HG03108 (cell line): ENCODE results near the gene RBMS3.

Experiments
- ATAC-seq: cut with Tn5 transposase; IDR thresholded peaks from one replicate; pipeline ENCODE4 v1.9.1; 2021; ENCODE audit warnings: moderate library complexity; ENCODE audit not compliant: unreplicated experiment

RBMS3 gene

GRCh38 chr3:29850641-29851040 is 569.8 kb downstream of the RBMS3 start:
- no peak for ATAC-seq

DNA sequence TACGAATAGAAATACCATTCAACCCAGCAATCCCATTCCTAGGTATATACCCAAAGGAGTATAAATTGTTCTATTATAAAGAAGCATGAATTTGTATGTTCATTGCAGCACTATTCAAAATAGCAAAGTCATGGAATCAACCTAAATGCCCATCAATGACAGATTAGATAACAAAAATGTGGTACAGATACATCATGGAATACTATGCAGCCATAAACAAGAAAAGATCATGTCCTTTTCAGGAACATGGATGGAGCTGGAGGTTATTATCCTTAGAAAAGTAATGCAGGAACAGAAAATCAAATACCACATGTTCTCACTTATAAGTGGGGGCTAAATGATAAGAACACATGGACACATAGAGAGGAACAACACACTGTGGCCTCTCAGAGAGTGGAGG is 571.9 kb downstream of the RBMS3 start:
- no peak for ATAC-seq

DNA sequence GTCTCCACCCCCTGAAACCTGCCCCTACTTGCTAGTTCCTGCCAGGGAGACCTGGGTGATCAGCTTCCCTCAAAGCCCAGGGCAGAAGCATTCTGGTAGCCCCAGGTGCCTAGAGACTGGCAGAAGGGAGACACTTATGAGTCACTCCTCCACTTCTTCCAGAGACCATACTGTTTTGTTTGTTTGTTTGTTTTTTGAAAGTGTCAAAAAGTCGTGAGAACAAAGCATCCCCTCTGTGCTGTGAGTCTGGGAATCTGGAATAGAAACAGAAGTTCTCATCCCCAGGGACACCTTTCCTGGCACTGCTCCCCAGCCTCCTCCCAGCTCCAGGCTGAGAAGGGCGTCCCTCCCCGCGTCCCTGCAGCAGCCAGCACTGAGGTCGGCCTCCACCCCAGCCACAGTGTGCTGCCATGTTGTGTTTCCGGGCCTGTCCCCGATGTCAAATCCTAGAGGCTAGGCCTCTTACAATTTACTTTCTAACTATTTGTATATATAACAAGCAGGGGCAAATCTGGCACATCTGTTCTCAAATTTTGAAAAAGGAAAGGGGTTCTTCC is 573.0 kb downstream of the RBMS3 start:
- no peak for ATAC-seq

GRCh38 chr3:29854821-29855220 is 574.0 kb downstream of the RBMS3 start:
- ATAC-seq, result no peak

DNA sequence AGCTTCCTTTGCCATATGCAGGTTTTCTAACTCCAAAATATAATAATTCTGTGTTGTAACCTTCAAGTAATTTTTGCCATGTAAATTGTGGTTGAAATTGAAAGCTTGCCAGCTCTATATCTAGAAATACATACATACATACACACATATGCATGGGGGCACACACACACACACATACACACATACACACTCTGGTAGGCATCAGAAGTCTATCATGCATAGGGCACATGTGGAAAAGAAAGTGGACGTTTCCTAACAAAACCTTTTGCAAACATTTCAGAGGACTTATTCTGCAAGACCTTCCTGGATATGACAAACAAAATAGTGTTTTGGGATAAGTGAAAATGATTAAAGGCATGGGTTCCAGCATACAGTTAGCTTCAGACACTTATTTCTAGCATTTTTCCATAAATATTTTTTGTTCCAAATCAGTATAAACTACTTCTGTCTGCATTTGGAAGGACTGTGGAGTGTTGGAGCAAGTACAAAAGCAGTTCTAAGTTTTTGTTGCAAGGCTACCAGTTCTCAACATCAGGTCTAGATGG is 578.9 kb downstream of the RBMS3 start:
- no peak for ATAC-seq

DNA sequence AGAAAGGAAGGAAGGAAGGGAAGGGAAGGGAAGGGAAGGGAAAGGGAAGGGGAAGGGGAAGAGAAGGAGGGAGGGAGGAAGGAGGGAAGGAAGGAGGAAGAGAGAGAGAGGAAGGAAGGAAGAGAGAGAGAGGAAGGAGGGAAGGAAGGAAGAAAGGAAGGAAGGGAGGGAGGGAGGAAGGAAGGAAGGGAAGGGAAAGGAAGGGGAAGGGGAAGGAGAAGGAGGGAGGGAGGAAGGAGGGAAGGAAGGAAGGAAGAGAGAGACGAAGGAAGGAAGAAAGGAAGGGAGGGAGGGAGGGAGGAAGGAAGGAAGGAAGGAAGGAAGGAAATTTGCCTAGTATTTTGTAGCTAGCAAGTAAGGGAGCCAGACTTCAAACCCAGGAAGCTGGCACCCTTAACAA is 583.9 kb downstream of the RBMS3 start:
- ATAC-seq, result no peak

GRCh38 chr3:29868543-29869101 is 587.8 kb downstream of the RBMS3 start:
- ATAC-seq, result no peak

GRCh38 chr3:29870136-29870535 is 589.3 kb downstream of the RBMS3 start:
- ATAC-seq, result no peak

- ATAC-seq, result no peak
These were observed 590.2 kb downstream of the RBMS3 start for GRCh38 chr3:29871087-29871486.

DNA sequence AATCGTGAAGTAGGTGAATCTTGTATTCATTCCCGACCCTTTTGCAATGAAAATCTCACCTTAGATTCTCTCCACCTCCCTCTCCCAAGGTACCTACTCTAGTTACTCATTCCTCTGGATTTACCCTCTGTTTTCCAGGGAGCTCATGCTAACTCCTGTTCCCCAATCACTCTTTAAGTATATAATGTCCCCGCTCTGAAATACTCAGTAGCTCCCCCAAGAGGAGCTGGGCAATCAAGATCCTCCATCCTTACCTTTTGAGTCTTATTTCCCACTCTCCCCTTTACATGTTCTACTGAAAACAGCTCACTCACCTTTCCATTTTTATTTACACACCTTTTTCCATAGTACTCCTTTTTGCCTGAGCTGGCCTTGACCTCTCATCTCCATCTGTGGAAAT is 599.9 kb downstream of the RBMS3 start:
- no peak for ATAC-seq

GRCh38 chr3:29887451-29887850 is 606.6 kb downstream of the RBMS3 start:
- ATAC-seq, result no peak

DNA sequence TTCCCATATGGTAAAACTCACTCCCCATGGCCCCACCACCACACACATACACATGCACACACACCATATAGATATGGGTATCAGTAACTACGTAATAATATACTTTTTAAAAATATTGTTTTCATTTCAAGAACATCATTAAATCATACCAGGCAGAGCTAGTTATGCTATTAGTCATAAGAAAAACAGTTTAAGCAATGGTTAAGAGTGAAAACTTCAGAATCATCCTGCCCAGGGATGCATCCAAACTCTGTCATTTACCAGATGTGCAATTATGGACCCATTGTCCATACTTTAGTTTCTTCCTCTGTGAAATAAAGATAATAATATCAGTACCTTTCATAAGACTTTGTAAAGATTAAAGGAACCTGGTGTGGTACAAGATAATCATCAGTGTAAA is 608.3 kb downstream of the RBMS3 start:
- ATAC-seq, result no peak

GRCh38 chr3:29890801-29891200 is 609.9 kb downstream of the RBMS3 start:
- ATAC-seq, result no peak

- ATAC-seq, result no peak
These were observed 612.2 kb downstream of the RBMS3 start for GRCh38 chr3:29892976-29893554.

DNA sequence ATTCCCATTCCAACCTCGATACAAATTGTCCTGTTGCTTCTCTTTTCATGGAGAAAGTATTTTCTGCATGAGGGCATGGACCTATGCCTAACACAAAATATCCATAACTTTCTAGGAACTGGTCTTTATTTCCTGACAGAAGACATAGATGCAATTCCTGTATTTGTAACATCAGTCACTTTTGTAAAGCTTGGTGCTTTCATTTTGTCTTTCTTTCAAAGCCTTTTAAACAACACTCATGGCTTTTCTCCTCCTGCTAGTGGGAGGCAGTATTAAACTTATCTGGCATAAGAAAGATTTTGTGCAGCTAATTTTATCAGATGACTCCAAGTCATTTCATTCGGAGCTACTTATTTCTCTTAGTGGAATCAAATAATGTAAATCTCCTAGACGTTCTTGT is 616.0 kb downstream of the RBMS3 start:
- ATAC-seq, result no peak

GRCh38 chr3:29898171-29898965 is 617.5 kb downstream of the RBMS3 start:
- no peak for ATAC-seq

DNA sequence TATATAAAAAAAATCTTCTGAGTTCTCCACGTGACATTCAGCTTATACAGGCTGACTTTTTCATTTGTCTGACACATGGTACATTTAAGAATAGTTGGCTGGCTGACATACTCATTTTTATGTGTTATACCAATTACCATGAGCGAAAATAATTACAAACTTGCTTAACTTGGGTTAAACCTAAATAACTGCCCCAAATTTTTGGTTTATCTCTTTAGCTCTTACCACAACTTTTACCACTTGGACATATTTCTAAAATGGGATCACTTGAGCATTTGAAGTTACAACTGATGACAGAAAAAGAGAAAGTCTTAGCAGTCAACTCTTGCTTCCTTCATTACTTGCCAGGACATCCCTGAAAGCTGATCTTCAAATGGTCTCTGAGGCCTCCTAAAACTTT is 618.1 kb downstream of the RBMS3 start:
- ATAC-seq, result no peak

DNA sequence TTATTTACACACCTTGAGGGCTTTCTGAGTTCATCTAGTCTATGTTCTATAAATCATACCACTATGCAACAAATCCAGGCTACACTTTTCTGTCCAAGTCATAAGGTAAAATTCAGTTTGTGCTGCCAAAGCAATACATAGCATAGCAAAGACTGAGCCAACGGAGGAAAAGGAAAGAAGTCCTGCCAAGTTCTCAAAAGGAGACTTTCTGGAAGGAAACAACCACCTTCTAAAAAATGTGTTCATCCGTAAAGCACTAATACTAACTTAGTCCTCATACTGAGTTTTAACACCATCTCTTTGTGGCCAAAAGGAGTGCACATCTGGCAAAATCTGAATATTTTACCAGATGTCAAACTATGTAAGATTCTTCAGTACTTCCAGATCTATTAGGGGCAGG is 620.2 kb downstream of the RBMS3 start:
- ATAC-seq, result no peak

DNA sequence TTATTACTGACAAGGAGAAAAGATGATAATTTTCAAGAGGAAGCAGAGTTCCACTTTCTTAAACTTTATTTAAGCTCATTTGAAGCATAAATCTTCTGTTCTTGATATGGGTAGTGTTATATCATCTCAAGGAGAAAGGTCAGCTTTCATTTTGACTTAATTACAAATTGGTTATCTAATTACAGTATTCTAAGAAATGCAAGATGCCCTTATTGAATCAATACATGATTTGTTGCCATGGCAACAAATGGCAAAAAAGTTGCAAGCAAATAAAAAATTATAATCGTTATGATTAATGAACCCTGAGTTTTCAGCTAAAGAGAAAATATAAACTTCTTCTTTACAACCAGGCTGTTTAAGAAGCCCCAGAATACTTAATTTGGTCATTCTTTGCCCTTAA is 622.7 kb downstream of the RBMS3 start:
- no peak for ATAC-seq

GRCh38 chr3:29906906-29907305 is 626.0 kb downstream of the RBMS3 start:
- ATAC-seq, result no peak

DNA sequence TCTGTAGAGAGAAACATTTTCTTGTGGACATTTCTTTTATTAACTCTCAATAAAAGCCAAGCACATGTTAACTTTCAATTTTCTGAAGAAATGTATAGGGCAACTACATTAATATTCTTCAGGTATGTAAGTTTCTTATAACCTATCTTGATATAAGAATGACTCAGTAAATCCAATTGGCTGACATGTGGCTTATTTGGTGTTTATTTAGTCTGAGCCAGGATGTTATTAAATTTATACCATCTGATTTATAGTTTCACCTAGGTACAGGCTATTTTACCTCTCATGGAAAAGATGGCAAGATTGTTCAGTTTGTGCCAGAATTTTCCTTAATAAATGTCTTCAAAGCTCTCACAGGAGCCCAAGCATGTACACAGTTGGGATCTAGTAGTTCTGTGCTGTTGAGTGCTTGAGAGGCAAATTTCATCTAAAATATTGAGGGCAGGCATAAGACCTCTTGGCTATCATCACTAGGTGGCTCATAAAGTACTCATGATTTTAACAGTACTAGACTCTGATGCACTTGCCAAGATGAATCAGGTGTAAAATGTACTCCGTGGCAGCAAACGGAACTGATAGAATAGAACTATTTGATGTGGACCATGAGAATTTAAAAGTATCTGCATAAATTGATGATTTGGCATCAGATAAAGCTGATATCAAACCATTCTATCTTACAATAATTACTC is 631.9 kb downstream of the RBMS3 start:
- ATAC-seq, result no peak
